GM20000 (cell line): ENCODE results near the gene CKB.

Experiments
- DNase-seq: peaks from one replicate; pipeline ENCODE4 v3.0.0; 2012; ENCODE audit warnings: low spot score
- TF ChIP-seq, protein P1 (sequence below): IDR thresholded peaks from 2 replicates; pipeline ENCODE4 v1.5.1; 2012; ENCODE audit warnings: mild to moderate bottlenecking, control low read depth; ENCODE audit errors: extremely low read depth, missing control alignments

Gene CKB

DNA sequence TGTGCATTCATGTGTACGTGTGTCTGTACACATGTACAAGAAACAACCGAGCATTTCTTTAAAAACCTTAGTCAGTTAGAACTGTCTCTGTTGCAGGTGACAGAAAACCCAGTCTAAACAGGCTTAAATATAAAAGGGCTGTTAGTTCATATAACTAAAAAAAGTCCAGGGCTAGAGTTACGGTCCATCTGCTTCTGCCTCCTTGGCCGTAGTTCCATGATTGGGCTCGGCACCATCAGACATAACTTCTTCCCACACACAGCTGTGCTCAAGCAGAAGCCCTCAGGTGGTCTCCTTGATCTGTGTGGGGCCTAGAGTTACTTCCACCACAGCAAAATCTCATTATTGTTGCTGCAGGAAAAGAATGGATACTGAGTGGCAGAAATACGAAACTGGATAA, 34.6 kb downstream of the CKB start:
- TF ChIP-seq, protein P1, sequence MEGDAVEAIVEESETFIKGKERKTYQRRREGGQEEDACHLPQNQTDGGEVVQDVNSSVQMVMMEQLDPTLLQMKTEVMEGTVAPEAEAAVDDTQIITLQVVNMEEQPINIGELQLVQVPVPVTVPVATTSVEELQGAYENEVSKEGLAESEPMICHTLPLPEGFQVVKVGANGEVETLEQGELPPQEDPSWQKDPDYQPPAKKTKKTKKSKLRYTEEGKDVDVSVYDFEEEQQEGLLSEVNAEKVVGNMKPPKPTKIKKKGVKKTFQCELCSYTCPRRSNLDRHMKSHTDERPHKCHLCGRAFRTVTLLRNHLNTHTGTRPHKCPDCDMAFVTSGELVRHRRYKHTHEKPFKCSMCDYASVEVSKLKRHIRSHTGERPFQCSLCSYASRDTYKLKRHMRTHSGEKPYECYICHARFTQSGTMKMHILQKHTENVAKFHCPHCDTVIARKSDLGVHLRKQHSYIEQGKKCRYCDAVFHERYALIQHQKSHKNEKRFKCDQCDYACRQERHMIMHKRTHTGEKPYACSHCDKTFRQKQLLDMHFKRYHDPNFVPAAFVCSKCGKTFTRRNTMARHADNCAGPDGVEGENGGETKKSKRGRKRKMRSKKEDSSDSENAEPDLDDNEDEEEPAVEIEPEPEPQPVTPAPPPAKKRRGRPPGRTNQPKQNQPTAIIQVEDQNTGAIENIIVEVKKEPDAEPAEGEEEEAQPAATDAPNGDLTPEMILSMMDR = no peak
- no peak for DNase-seq

DNA sequence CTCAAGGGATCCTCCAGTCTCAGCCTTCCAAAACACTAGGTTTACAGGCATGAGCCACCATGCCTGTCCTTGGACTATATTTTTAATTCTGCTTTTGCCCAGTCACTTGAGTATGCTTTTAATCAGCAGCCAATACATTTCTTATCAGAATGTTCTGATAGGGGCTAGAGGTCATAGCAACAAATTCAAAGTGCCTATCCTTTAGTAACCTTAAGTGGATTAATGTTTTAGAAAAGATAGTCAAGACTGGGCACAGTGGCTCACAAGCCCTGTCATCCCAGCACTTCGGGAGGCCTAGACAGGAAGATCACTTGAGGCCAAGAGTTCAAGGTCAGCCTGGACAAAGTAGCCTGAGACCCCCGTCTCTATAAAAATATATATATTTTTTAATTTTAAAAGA, 37.1 kb downstream of the CKB start:
- no peak for DNase-seq
- TF ChIP-seq, protein P1 = no peak

DNA sequence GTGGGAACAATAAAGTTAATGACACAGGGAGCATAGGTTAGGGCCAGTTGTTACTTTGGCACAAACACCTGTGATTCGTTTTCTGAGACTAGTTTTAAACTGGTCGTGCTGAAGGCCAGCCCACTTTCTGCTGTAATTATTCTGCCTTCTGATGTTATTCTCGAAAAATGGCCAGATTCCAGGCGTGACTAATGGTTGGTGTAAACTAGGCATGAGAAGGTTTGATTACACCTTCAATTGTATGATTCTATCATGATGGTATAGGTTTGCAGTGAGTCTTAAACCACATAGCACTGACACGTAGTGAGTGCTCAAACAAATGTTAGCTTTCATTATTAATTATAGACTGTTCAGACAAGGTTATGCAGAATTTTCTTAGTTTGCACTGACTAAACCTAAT, 39.0 kb downstream of the CKB start:
- TF ChIP-seq, protein P1 = no peak
- DNase-seq = no peak

DNA sequence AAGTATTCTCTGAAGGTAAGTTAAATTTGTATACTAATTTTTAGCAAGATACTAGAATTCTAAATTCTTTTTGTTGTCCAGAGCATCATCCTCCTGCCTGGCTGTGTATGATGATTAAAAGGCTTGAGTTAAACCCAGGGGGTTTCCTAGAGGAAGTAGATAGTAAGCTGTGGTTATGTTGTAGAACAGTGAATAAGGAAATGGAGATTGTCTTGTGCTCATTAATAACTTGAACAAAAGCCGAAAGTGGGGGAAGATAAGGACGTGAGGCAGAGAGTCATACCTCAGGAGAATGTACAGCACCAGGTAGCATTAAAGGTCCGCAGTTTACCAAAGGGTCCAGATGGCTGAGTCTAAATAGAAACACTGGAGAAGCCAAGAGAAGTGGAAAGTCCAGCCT, 42.0 kb downstream of the CKB start:
- DNase-seq = peak; percentile 50
- TF ChIP-seq, protein P1 = no peak

DNA sequence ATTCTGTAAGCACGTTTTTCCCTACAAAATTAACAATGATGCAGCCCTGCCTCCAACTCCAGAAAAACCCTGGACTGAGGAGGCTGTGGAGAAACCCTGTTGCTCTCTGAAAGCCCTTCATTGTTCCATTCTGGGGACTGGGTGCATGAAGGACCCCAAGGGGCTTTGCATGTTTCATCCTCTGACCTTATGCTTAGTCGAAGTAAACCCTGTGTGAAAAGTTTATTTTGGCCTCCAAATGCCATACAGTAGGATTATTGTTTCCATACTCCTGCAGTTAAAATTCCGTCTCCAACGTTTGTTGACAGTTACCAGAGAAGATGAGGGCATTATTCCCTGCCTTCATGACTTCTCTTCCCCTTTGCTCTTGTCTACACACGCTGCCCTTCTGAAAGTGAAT, 46.0 kb downstream of the CKB start:
- TF ChIP-seq, protein P1 = no peak

DNA sequence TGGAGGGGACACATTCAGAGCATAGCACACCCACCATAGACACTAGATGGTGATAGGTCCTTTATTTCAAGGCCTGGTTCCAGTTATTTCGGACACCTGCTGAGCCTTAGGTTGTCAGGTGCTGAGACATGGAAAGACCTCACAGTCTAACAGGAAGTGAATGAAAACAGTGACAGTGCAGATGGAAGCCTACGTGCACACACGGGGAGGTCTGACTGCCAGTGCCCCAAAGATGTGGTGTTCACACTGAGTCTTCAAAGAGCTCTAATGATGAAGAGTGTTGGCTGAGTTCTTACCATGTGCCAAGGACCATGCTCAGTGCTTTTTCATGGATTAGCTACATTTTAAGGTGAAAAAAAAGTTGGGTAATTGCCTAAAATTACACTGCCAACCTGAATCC, 46.6 kb downstream of the CKB start:
- TF ChIP-seq, protein P1 = no peak
- DNase-seq = no peak

More for the DNA sequence above, 46.0 kb downstream of the CKB start:
- no peak for DNase-seq

DNA sequence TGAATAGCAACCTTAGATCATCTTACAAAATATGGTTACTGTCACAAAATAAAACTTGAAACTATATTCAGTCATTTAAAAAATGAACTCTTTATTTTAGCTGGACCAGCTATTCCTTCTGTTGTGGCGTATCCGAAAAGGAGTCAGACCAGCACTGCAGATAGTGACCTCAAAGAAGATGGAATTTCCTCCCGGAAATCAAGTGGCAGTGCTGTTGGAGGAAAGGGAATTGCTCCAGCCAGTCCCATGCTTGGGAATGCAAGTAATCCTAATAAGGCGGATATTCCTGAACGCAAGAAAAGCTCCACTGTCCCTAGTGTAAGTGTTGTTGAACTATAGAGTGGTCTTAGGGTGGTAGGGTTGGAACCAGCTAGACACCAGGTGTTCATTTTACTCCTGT, 47.7 kb downstream of the CKB start:
- TF ChIP-seq, protein P1 = no peak

DNA sequence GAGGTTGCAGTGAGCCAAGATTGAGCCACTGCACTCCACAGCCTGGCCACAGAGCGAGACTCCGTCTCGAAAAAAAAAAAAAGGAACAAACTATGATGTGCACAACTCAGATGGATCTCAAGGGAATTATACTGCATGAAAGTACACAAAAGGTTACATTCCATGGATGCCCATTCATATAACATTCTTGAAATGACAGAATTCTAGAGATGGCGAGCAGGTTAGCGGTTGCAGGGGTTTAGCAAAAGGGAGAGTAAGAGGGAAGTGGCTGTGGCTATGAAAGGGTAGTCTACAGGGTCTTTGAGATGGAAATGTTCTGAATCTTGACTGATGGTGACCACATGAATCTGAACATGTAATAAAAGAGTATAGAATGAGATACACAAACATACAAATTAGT, 49.7 kb downstream of the CKB start:
- TF ChIP-seq, protein P1 = no peak

More for the DNA sequence above, 47.7 kb downstream of the CKB start:
- DNase-seq = no peak

More for the DNA sequence above, 49.7 kb downstream of the CKB start:
- no peak for DNase-seq
